Activated CD8-positive, alpha-beta T cell treated with anti-CD3 and anti-CD28 coated beads for 36 hours (primary cell): ENCODE results near the gene NCOR1. TPM values are rescaled to one million over a fixed set of nuclear protein-coding genes. Genes with fewer than 3 reads are reported as not detected.

Source experiments
- ATAC-seq: fragments of 200-7000 bp; cut with Tn5 transposase; one replicate; pipeline ENCODE4 v1.10.0; 2021; ENCODE audit warnings: mild to moderate bottlenecking, moderate library complexity
- CTCF ChIA-PET: fragments of 350-600 bp; sonication (Branson Sonifier 250); formaldehyde crosslinking; loops from one replicate; lab custom pipeline; 2021; ENCODE audit warnings: antibody characterized with exemption; lab: Charles Lee
- POLR2A ChIA-PET: fragments of 350-600 bp; sonication (Branson Sonifier 250); formaldehyde crosslinking; loops from one replicate; lab custom pipeline; 2021; ENCODE audit warnings: antibody characterized with exemption; lab: Charles Lee
- DNase-seq: peaks from one replicate; pipeline ENCODE4 v3.0.0-alpha.2; 2020
- H3K27ac Mint-ChIP-seq: one replicate; pipeline ENCODE4 v1.8.0; 2021; ENCODE audit warnings: mild to moderate bottlenecking, mixed read lengths
- H3K27me3 Mint-ChIP-seq: one replicate; pipeline ENCODE4 v1.8.0; 2021; ENCODE audit warnings: mixed read lengths
- H3K36me3 Mint-ChIP-seq: one replicate; pipeline ENCODE4 v1.8.0; 2021; ENCODE audit warnings: low read depth, mixed read lengths
- H3K4me1 Mint-ChIP-seq: one replicate; pipeline ENCODE4 v1.8.0; 2021; ENCODE audit warnings: low read depth, mixed read lengths
- H3K4me3 Mint-ChIP-seq: one replicate; pipeline ENCODE4 v1.8.0; 2021; ENCODE audit warnings: mild to moderate bottlenecking, moderate library complexity, mixed read lengths
- H3K9me3 Mint-ChIP-seq: one replicate; pipeline ENCODE4 v1.8.0; 2021; ENCODE audit warnings: mixed read lengths
- CTCF ChIP-seq: fragments of 200-600 bp; IDR thresholded peaks from one replicate; pipeline ENCODE4 v1.8.0; 2022; ENCODE audit warnings: antibody characterized with exemption, mild to moderate bottlenecking
- intact Hi-C: fragments of 100-400 bp; cut with micrococcal nuclease; formaldehyde crosslinking; loops from one replicate; pipeline ENCODE4 v1.10.0; 2022
- total RNA-seq, 2 experiments: library from RNA; stranded (reverse); gene quantifications; one replicate each; pipeline ENCODE4 v1.2.3, GENCODE V29; 2021

Gene NCOR1
- total RNA-seq, 2 experiments from 2014 or later: 123 TPM

- H3K27me3 Mint-ChIP-seq: no peaks in the 10 kb centered on the region
- intact Hi-C loops: no loop called here
These were observed 187.4 kb downstream of the NCOR1 start for GRCh38 chr17:16027708-16028584.

GRCh38 chr17:16026895-16027294 lies 188.4 kb downstream of the NCOR1 start:
- TF ChIP-seq CTCF: no peak
- Mint-ChIP-seq H3K4me1 (peaks cover 44% of the 10 kb centered on the region), H3K4me3 (peak overlapping the region; percentile 65), H3K27ac (peak overlapping the region; percentile 97), H3K36me3 (peaks cover 74% of the 10 kb centered on the region), H3K9me3 (no peaks in the 10 kb centered on the region), H3K27me3 (no peaks in the 10 kb centered on the region)
- ChIA-PET CTCF (interaction anchor here (1.2 to 2.2 kb wide), 2 partner anchors 11 to 73 kb away, joined by 4 to 8 read pairs; no protein-coding TSS in a partner anchor), POLR2A (interaction anchor here (0.6 to 1.1 kb wide), 3 partner anchors 11 to 28 kb away, joined by 3 to 6 read pairs (median 5); partner anchors contain the start of genes TTC19 and ZSWIM7)
- ATAC-seq (no peak), DNase-seq (no peak)
- intact Hi-C loops: no loop called here

More at GRCh38 chr17:16027708-16028584, 187.4 kb downstream of the NCOR1 start:
- Mint-ChIP-seq H3K4me3 (peak overlapping the region; percentile 65), H3K36me3 (peaks cover 77% of the 10 kb centered on the region), H3K27ac (peak overlapping the region; percentile 97), H3K9me3 (no peaks in the 10 kb centered on the region), H3K4me1 (peaks cover 41% of the 10 kb centered on the region)
- ChIA-PET POLR2A (interaction anchor here (1.1 kb wide), 1 partner anchor 29 kb away, joined by 6 read pairs; the partner anchor contains the start of genes TTC19 and ZSWIM7), CTCF (interaction anchor here (0.7 to 2.2 kb wide), 4 partner anchors 10 to 72 kb away, joined by 3 to 8 read pairs (median 4); partner anchors contain the start of genes TTC19 and ZSWIM7)
- ATAC-seq: peak; percentile 98
- DNase-seq: peak; percentile 81
- peak; percentile 21 for TF ChIP-seq CTCF

GRCh38 chr17:16025202-16025601 lies 190.1 kb downstream of the NCOR1 start:
- DNase-seq (no peak), ATAC-seq (no peak)
- ChIA-PET CTCF (interaction anchor here (1.4 kb wide), 1 partner anchor 14 kb away, joined by 3 read pairs; no protein-coding TSS in a partner anchor), POLR2A (interaction anchor here (0.9 to 1.5 kb wide), 4 partner anchors 8 to 26 kb away, joined by 3 to 6 read pairs (median 4); partner anchors contain the start of genes TTC19 and ZSWIM7)
- Mint-ChIP-seq H3K27ac (peak overlapping the region; percentile 68), H3K36me3 (peaks cover 70% of the 10 kb centered on the region), H3K4me1 (peaks cover 49% of the 10 kb centered on the region), H3K4me3 (no peak overlapping the region), H3K27me3 (no peaks in the 10 kb centered on the region), H3K9me3 (no peaks in the 10 kb centered on the region)
- intact Hi-C loops: no loop called here
- TF ChIP-seq CTCF: no peak

- TF ChIP-seq CTCF: no peak
- H3K36me3 Mint-ChIP-seq: peaks cover 70% of the 10 kb centered on the region
- intact Hi-C loops: no loop called here
- DNase-seq (no peak), ATAC-seq (no peak)
- no peaks in the 10 kb centered on the region for H3K9me3 Mint-ChIP-seq
- H3K27ac Mint-ChIP-seq: peak overlapping the region; percentile 50
- no peak overlapping the region for H3K4me3 Mint-ChIP-seq
- ChIA-PET CTCF (interaction anchor here (1.2 to 1.9 kb wide), 2 partner anchors 11 to 19 kb away, joined by 3 to 5 read pairs; no protein-coding TSS in a partner anchor), POLR2A (interaction anchor here (1.0 to 1.2 kb wide), 2 partner anchors 19 to 58 kb away, joined by 3 read pairs; no protein-coding TSS in a partner anchor)
- peaks cover 44% of the 10 kb centered on the region for H3K4me1 Mint-ChIP-seq
- H3K27me3 Mint-ChIP-seq: no peaks in the 10 kb centered on the region
These were observed 191.5 kb downstream of the NCOR1 start for GRCh38 chr17:16023881-16024280.
